GM23338 (cell line): ENCODE measurements around the gene FURIN. TPM values are rescaled to one million over a fixed set of nuclear protein-coding genes. Genes with fewer than 3 reads are reported as not detected.

Experiments used
- polyA plus RNA-seq: library from polyadenylated mRNA; unstranded; fragments of >200 nt; fragmentation: Nextera tagmentation; extraction: Ambion mirVana; gene quantifications from 2 replicates; pipeline ENCODE4 v1.2.1, GENCODE V29; 2016
- small RNA-seq: library from RNA; depleted of rRNA; stranded (forward); fragments of <200 nt; gene quantifications from one replicate; pipeline ENCODE3, GENCODE V24; 2014; ENCODE audit warnings: low replicate concordance
- total RNA-seq: library from RNA; depleted of rRNA; stranded (reverse); fragments of >200 nt; shearing (Covaris generic); gene quantifications from 2 replicates; pipeline ENCODE4 v1.2.3, GENCODE V29; 2014; rRNA removed

The FURIN gene
- total and polyA plus RNA-seq, 2 experiments from 2014 or later = 6.3 to 20.9 TPM

Small RNAs within 50 kb of the gene (small RNA-seq; reads per million reads assigned to genes)
- not detected for gene RN7SL363P

Other genes starting within 250 kb of the FURIN start
- 43.1 and 46.0 TPM in 2 replicates for gene BLM, start 151.2 kb upstream of the FURIN start, total RNA-seq
- gene BLM, start 151.2 kb upstream of the FURIN start, polyA plus RNA-seq = 43.3 and 43.9 TPM in 2 replicates
- gene FES, start 15.9 kb downstream of the FURIN start, total RNA-seq = 14.4 and 18.6 TPM in 2 replicates
- 2.7 and 3.1 TPM in 2 replicates for gene FES, start 15.9 kb downstream of the FURIN start, polyA plus RNA-seq
- 3.5 and 17.1 TPM in 2 replicates for gene MAN2A2, start 34.7 kb downstream of the FURIN start, total RNA-seq
- 8.0 and 8.2 TPM in 2 replicates for gene MAN2A2, start 34.7 kb downstream of the FURIN start, polyA plus RNA-seq
- 9.1 and 19.0 TPM in 2 replicates for gene HDDC3, start 64.0 kb downstream of the FURIN start, total RNA-seq
- gene HDDC3, start 64.0 kb downstream of the FURIN start, polyA plus RNA-seq = 16.0 and 17.4 TPM in 2 replicates
- gene UNC45A, start 66.7 kb downstream of the FURIN start, total RNA-seq = 86.8 and 87.5 TPM in 2 replicates
- gene UNC45A, start 66.7 kb downstream of the FURIN start, polyA plus RNA-seq = 35.9 and 40.2 TPM in 2 replicates
- gene RCCD1, start 86.3 kb downstream of the FURIN start, total RNA-seq = 16.4 and 17.1 TPM in 2 replicates
- gene RCCD1, start 86.3 kb downstream of the FURIN start, polyA plus RNA-seq = 10.8 and 14.3 TPM in 2 replicates
- gene PRC1, start 125.9 kb downstream of the FURIN start, total RNA-seq = 93.1 and 102 TPM in 2 replicates
- 148 and 150 TPM in 2 replicates for gene PRC1, start 125.9 kb downstream of the FURIN start, polyA plus RNA-seq
- gene VPS33B, start 154.0 kb downstream of the FURIN start, total RNA-seq = 8.8 and 9.2 TPM in 2 replicates
- 15.2 and 19.1 TPM in 2 replicates for gene VPS33B, start 154.0 kb downstream of the FURIN start, polyA plus RNA-seq
- 0.16 and 0.76 TPM in 2 replicates for gene SV2B, start 231.7 kb downstream of the FURIN start, total RNA-seq
- 0.06 and 0.09 TPM in 2 replicates for gene SV2B, start 231.7 kb downstream of the FURIN start, polyA plus RNA-seq